Fibroblast of lung (primary cell): ENCODE data around the gene WWOX. TPM values are rescaled to one million over a fixed set of nuclear protein-coding genes. Genes with fewer than 3 reads are reported as not detected.

Experiments used
- DNase-seq, 2 donors: peaks; one replicate each; pipeline versions ENCODE4 v3.0.0 to v3.0.0-alpha.2; 2010; ENCODE audit warnings: low read depth in 2 of 2
- H2AFZ ChIP-seq: 2 replicates; pipeline ENCODE4 v1.5.1; 2012; ENCODE audit warnings: low read length, control low read depth, inconsistent platforms
- H3K27ac ChIP-seq: 2 replicates; pipeline ENCODE4 v1.5.1; 2011; ENCODE audit warnings: low read length, control low read depth; ENCODE audit not compliant: insufficient read depth
- H3K27me3 ChIP-seq: 2 replicates; pipeline ENCODE4 v1.5.1; 2011; ENCODE audit warnings: mild to moderate bottlenecking, low read length; ENCODE audit not compliant: control insufficient read depth, insufficient read depth
- H3K36me3 ChIP-seq: 2 replicates; pipeline ENCODE4 v1.5.1; 2011; ENCODE audit warnings: low read length; ENCODE audit not compliant: control insufficient read depth, insufficient read depth
- H3K4me1 ChIP-seq: 2 replicates; pipeline ENCODE4 v1.5.1; 2011; ENCODE audit warnings: low read length; ENCODE audit not compliant: control insufficient read depth, insufficient read depth; ENCODE audit errors: extremely low read depth
- H3K4me2 ChIP-seq: 2 replicates; pipeline ENCODE4 v1.5.1; 2011; ENCODE audit warnings: low read length, control low read depth; ENCODE audit not compliant: insufficient read depth; ENCODE audit errors: extremely low read depth
- H3K4me3 ChIP-seq, 4 experiments: fragments of 200-600 bp in 1 of 4; sonication (generic) in 1 of 4; replicated peaks in 1 of 4; 2 replicates each; pipeline ENCODE4 v1.5.1; 2011 to 2016; ENCODE audit warnings: low read length in 4 of 4, low read depth in 3 of 4, mild to moderate bottlenecking in 3 of 4, control low read depth in 2 of 4, inconsistent platforms in 1 of 4, mixed read lengths in 1 of 4; ENCODE audit not compliant: insufficient read depth in 1 of 4; ENCODE audit errors: control extremely low read depth in 1 of 4
- H3K79me2 ChIP-seq: 2 replicates; pipeline ENCODE4 v1.5.1; 2012; ENCODE audit warnings: mild to moderate bottlenecking, low read length, inconsistent platforms; ENCODE audit not compliant: control insufficient read depth, insufficient read depth
- H3K9ac ChIP-seq: 2 replicates; pipeline ENCODE4 v1.5.1; 2011; ENCODE audit warnings: mild to moderate bottlenecking, low read length, control low read depth; ENCODE audit not compliant: insufficient read depth
- H3K9me3 ChIP-seq: 2 replicates; pipeline ENCODE4 v1.5.1; 2012; ENCODE audit warnings: low read depth, low read length; ENCODE audit not compliant: control insufficient read depth, insufficient read depth
- H4K20me1 ChIP-seq: 2 replicates; pipeline ENCODE4 v1.5.1; 2011; ENCODE audit warnings: low read length; ENCODE audit not compliant: control insufficient read depth, insufficient read depth; ENCODE audit errors: extremely low read depth
- EZH2 ChIP-seq: IDR thresholded peaks from 2 replicates; pipeline ENCODE4 v1.5.1; 2012; ENCODE audit warnings: low read length, control low read depth, mild to moderate bottlenecking; ENCODE audit errors: missing control alignments
- polyA plus RNA-seq, 2 donors: library from polyadenylated mRNA; depleted of rRNA in 1 of 2; stranded (reverse) in 1 of 2; unstranded in 1 of 2; fragments of >200 nt; gene quantifications; 2 replicates each; pipeline ENCODE4 v1.2.1, GENCODE V29; 2011 to 2012; ENCODE audit warnings: missing spikeins in 1 of 2
- total RNA-seq: library from RNA; depleted of rRNA; stranded (reverse); fragments of >200 nt; gene quantifications from 2 replicates; pipeline ENCODE4 v1.2.1, GENCODE V29; 2014
- TF ChIP-seq, protein P1 (sequence below), 2 donors: IDR thresholded peaks in 1 of 2; conservative IDR thresholded peaks in 1 of 2; 1 replicate in 1 of 2; 2 replicates in 1 of 2; pipeline ENCODE4 v1.5.1; 2011 to 2012; ENCODE audit warnings: low read length in 2 of 2, control low read depth in 1 of 2, inconsistent platforms in 1 of 2, low read depth in 1 of 2, mild to moderate bottlenecking in 1 of 2

The WWOX gene
- total and polyA plus RNA-seq, 2 donors (not counting 1 experiment from before 2014, with no cell fraction given), result 5.6 to 16.3 TPM

GRCh38 chr16:78430281-78430680 is 330.8 kb downstream of the WWOX start:
- H3K4me3 ChIP-seq, result no peak overlapping the region
- no peak overlapping the region for H3K4me2 ChIP-seq
- H3K27ac ChIP-seq, result no peak overlapping the region
- no peak overlapping the region for H2AFZ ChIP-seq
- H3K27me3 ChIP-seq, result no peaks in the 10 kb centered on the region
- TF ChIP-seq, protein P1, sequence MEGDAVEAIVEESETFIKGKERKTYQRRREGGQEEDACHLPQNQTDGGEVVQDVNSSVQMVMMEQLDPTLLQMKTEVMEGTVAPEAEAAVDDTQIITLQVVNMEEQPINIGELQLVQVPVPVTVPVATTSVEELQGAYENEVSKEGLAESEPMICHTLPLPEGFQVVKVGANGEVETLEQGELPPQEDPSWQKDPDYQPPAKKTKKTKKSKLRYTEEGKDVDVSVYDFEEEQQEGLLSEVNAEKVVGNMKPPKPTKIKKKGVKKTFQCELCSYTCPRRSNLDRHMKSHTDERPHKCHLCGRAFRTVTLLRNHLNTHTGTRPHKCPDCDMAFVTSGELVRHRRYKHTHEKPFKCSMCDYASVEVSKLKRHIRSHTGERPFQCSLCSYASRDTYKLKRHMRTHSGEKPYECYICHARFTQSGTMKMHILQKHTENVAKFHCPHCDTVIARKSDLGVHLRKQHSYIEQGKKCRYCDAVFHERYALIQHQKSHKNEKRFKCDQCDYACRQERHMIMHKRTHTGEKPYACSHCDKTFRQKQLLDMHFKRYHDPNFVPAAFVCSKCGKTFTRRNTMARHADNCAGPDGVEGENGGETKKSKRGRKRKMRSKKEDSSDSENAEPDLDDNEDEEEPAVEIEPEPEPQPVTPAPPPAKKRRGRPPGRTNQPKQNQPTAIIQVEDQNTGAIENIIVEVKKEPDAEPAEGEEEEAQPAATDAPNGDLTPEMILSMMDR (conservative IDR thresholded peaks at IDR 0.05 in 1 of 2, IDR thresholded peaks at IDR 0.05 in 1 of 2; ENCODE audit: low read depth in 1 of 2, low read length in 2 of 2), result no peak
- no peak for TF ChIP-seq EZH2
- no peak for DNase-seq
- H3K36me3 ChIP-seq, result no peaks in the 10 kb centered on the region
- H3K79me2 ChIP-seq, result no peaks in the 10 kb centered on the region
- H3K4me1 ChIP-seq, result no peaks in the 10 kb centered on the region
- H3K9me3 ChIP-seq, result no peaks in the 10 kb centered on the region
- H3K9ac ChIP-seq, result no peak overlapping the region
- no peaks in the 10 kb centered on the region for H4K20me1 ChIP-seq

DNA sequence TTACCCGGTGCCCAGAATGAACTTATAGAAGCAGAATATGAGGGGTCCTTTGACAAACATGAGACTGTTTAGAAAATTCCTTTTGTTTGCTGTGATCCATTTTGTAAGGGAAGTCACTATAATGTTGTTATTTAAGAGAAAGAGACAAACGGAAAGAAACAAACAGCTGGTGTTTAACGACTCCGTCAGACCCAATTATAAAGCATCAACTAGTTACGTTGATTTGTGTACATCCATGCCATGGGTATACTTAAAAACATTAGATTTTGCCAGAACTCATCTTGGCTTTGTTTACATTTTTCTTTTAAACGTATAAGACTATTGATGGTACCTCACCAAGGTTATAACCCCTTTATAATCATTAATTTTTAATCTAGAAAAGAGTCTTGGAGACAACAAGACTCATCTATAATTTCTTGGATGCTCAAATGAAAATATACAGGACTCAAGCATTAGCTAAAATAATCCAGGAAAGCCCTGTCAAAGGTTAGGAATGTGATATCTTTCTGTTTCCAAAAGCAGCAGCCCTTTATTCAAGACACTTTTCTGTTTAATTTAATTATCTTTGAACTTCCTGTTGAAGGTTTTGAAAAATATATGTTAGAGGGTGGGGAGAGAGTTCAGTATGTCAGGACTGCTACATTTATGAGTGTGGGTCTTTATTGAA is 331.7 kb downstream of the WWOX start:
- no peak overlapping the region for H3K27ac ChIP-seq
- H3K4me2 ChIP-seq, result no peak overlapping the region
- no peak for DNase-seq

DNA sequence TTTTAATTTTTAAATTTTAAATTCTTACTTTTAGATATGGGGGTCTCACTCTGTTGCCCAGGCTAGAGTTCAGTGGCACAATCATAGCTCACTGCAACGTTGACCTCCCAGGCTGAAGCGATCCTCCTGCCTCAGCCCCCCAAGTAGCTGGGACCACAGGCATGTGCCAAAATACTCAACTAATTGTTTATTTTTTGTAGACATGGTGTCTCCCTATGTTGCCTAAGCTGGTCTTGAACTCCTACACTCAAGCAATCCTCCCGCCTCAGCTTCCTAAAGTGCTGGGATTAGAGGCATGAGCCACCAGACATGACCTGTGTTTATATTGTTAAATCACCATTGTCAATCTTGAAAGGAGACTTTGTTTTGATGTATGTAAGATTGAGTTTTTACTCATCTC is 332.2 kb downstream of the WWOX start:
- no peaks in the 10 kb centered on the region for H3K36me3 ChIP-seq
- no peaks in the 10 kb centered on the region for H3K4me1 ChIP-seq
- H3K79me2 ChIP-seq, result no peaks in the 10 kb centered on the region
- no peak overlapping the region for H3K4me2 ChIP-seq
- no peaks in the 10 kb centered on the region for H4K20me1 ChIP-seq
- no peak for DNase-seq
- TF ChIP-seq, protein P1 (conservative IDR thresholded peaks at IDR 0.05 in 1 of 2, IDR thresholded peaks at IDR 0.05 in 1 of 2; ENCODE audit: low read depth in 1 of 2, low read length in 2 of 2), result no peak
- no peak for TF ChIP-seq EZH2
- no peak overlapping the region for H2AFZ ChIP-seq
- H3K27ac ChIP-seq, result no peak overlapping the region
- H3K9ac ChIP-seq, result no peak overlapping the region
- no peaks in the 10 kb centered on the region for H3K27me3 ChIP-seq
- no peaks in the 10 kb centered on the region for H3K9me3 ChIP-seq
- H3K4me3 ChIP-seq, result no peak overlapping the region

More for the DNA sequence above, 331.7 kb downstream of the WWOX start:
- Histone ChIP-seq H4K20me1 (no peaks in the 10 kb centered on the region), H3K36me3 (no peaks in the 10 kb centered on the region), H3K9ac (no peak overlapping the region), H2AFZ (no peak overlapping the region), H3K27me3 (no peaks in the 10 kb centered on the region), H3K79me2 (no peaks in the 10 kb centered on the region), H3K4me1 (no peaks in the 10 kb centered on the region), H3K4me3 (no peak overlapping the region), H3K9me3 (no peaks in the 10 kb centered on the region)
- TF ChIP-seq, protein P1 (conservative IDR thresholded peaks at IDR 0.05 in 1 of 2, IDR thresholded peaks at IDR 0.05 in 1 of 2; ENCODE audit: low read depth in 1 of 2, low read length in 2 of 2), result no peak
- TF ChIP-seq EZH2, result no peak
